MM.1S (cell line): ENCODE results near the gene ATG16L2.
A peak's percentile ranks its signal among the peaks of the same experiment; 100 is the strongest.

ENCODE experiments used
- DNase-seq: peaks from one replicate; pipeline ENCODE4 v3.0.0-alpha.2; 2015
- H2AFZ ChIP-seq: fragments of 300-600 bp; sonication (generic); 2 replicates; pipeline ENCODE4 v1.6.0; 2016; ENCODE audit warnings: antibody characterized with exemption, low read length
- H3F3A ChIP-seq: fragments of 300-600 bp; sonication (generic); 2 replicates; pipeline ENCODE4 v1.6.1; 2016; ENCODE audit warnings: mild to moderate bottlenecking, antibody characterized with exemption, low read length, moderate library complexity, mixed read lengths; ENCODE audit not compliant: insufficient read depth
- H3K27ac ChIP-seq: fragments of 300-600 bp; sonication (generic); 2 replicates; pipeline ENCODE4 v1.5.1; 2016; ENCODE audit warnings: mild to moderate bottlenecking, low read length
- H3K27me3 ChIP-seq: fragments of 300-600 bp; sonication (generic); replicated peaks from 2 replicates; pipeline ENCODE4 v1.6.0; 2016; ENCODE audit warnings: low read length; ENCODE audit not compliant: insufficient read depth
- H3K36me3 ChIP-seq: fragments of 300-600 bp; sonication (generic); replicated peaks from 2 replicates; pipeline ENCODE4 v1.6.1; 2016; ENCODE audit warnings: mild to moderate bottlenecking, low read length, mixed read lengths; ENCODE audit not compliant: insufficient read depth
- H3K4me1 ChIP-seq: fragments of 300-600 bp; sonication (generic); 2 replicates; pipeline ENCODE4 v1.6.1; 2016; ENCODE audit warnings: low read length, mixed read lengths
- H3K4me2 ChIP-seq: fragments of 300-600 bp; sonication (generic); 2 replicates; pipeline ENCODE4 v1.6.0; 2016; ENCODE audit warnings: low read depth, low read length
- H3K4me3 ChIP-seq: fragments of 300-600 bp; sonication (generic); 2 replicates; pipeline ENCODE4 v1.5.1; 2016; ENCODE audit warnings: low read length, mixed read lengths
- H3K79me2 ChIP-seq: fragments of 300-600 bp; sonication (generic); 2 replicates; pipeline ENCODE4 v1.6.1; 2016; ENCODE audit warnings: mixed run types, low read length, mixed read lengths
- H3K9ac ChIP-seq: fragments of 300-600 bp; sonication (generic); 2 replicates; pipeline ENCODE4 v1.6.1; 2016; ENCODE audit warnings: low read length, mixed read lengths
- H3K9me2 ChIP-seq: fragments of 300-600 bp; sonication (generic); replicated peaks from 2 replicates; pipeline ENCODE4 v1.6.1; 2016; ENCODE audit warnings: mild to moderate bottlenecking, low read length, mixed read lengths; ENCODE audit not compliant: insufficient read depth
- H3K9me3 ChIP-seq: fragments of 300-600 bp; sonication (generic); replicated peaks from 2 replicates; pipeline ENCODE4 v1.6.1; 2016; ENCODE audit warnings: mild to moderate bottlenecking, low read length, mixed read lengths; ENCODE audit not compliant: insufficient read depth
- H4K20me1 ChIP-seq: fragments of 300-600 bp; sonication (generic); 2 replicates; pipeline ENCODE4 v1.6.1; 2016; ENCODE audit warnings: mild to moderate bottlenecking, low read length, moderate library complexity, mixed read lengths; ENCODE audit not compliant: insufficient read depth
- EZH2 ChIP-seq: fragments of 300-600 bp; sonication (generic); optimal IDR thresholded peaks from 2 replicates; pipeline ENCODE3; 2017; ENCODE audit warnings: low read depth, mild to moderate bottlenecking, antibody characterized with exemption, low read length, mixed read lengths
- EZH2phosphoT487 ChIP-seq: fragments of 300-600 bp; sonication (generic); IDR thresholded peaks from 2 replicates; pipeline ENCODE4 v1.6.1; 2018; ENCODE audit warnings: antibody characterized with exemption, low read length
- TF ChIP-seq, protein P1 (sequence below): fragments of 300-600 bp; sonication (generic); IDR thresholded peaks from 2 replicates; pipeline ENCODE4 v1.5.1; 2016; ENCODE audit warnings: antibody characterized with exemption, low read length, mixed read lengths

Gene ATG16L2

DNA sequence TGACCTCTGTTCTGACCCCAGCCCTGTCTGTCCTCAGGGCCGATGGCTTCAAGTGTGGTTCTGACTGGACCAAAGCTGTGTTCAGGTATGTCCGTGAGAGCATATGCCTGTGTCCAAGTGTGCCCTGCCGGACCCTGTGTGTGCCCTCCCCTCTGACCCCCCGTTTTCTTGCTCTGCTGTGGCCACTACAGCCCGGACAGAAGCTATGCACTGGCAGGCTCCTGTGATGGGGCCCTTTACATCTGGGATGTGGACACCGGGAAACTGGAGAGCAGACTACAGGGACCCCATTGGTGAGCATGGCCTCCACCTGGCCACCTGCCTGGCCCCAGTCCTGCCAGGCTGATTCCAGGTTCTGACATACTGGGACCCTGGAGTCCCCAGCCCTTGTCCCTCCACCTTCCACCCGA, 14.5 kb downstream of the ATG16L2 start:
- Histone ChIP-seq H4K20me1 (no peaks in the 10 kb centered on the region), H2AFZ (no peak overlapping the region), H3K9me2 (no peaks in the 10 kb centered on the region), H3K79me2 (peaks cover 9% of the 10 kb centered on the region; the same call in 1 of the 2 replicates), H3F3A (peaks cover 27% of the 10 kb centered on the region), H3K36me3 (no peaks in the 10 kb centered on the region), H3K27ac (peak overlapping the region; percentile 92), H3K4me3 (peak overlapping the region; percentile 23; the same call in 1 of the 2 replicates), H3K9me3 (no peaks in the 10 kb centered on the region), H3K4me2 (peak overlapping the region; percentile 52), H3K4me1 (peaks cover 32% of the 10 kb centered on the region), H3K9ac (peak overlapping the region; percentile 57), H3K27me3 (no peaks in the 10 kb centered on the region)
- TF ChIP-seq EZH2phosphoT487 = no peak
- TF ChIP-seq, protein P1, sequence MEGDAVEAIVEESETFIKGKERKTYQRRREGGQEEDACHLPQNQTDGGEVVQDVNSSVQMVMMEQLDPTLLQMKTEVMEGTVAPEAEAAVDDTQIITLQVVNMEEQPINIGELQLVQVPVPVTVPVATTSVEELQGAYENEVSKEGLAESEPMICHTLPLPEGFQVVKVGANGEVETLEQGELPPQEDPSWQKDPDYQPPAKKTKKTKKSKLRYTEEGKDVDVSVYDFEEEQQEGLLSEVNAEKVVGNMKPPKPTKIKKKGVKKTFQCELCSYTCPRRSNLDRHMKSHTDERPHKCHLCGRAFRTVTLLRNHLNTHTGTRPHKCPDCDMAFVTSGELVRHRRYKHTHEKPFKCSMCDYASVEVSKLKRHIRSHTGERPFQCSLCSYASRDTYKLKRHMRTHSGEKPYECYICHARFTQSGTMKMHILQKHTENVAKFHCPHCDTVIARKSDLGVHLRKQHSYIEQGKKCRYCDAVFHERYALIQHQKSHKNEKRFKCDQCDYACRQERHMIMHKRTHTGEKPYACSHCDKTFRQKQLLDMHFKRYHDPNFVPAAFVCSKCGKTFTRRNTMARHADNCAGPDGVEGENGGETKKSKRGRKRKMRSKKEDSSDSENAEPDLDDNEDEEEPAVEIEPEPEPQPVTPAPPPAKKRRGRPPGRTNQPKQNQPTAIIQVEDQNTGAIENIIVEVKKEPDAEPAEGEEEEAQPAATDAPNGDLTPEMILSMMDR = no peak
- TF ChIP-seq EZH2 = no peak
- no peak for DNase-seq

DNA sequence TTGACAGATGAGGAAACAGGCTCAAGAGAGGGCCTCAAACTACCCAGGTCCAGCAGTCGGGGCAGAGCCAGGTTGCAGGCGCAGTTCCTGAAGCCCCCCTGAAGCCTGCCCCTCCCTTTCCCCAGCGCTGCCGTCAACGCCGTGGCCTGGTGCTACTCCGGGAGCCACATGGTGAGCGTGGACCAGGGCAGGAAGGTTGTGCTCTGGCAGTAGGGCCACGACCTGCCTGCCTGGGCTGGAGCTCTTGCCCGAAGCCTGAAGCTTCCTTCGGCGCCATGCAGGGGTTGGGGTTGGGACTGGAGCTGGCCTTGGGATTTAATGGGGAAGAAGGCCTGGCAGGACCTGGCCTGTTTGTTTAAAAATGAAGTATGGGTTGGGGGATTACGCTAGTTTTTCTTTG, 15.0 kb downstream of the ATG16L2 start:
- H4K20me1 ChIP-seq = no peaks in the 10 kb centered on the region
- no peak for DNase-seq
- H3K4me1 ChIP-seq = peaks cover 32% of the 10 kb centered on the region
- TF ChIP-seq EZH2phosphoT487 (no peak), EZH2 (no peak)
- TF ChIP-seq, protein P1 = no peak
- H3K4me2 ChIP-seq = peak overlapping the region; percentile 52
- H3K27me3 ChIP-seq = no peaks in the 10 kb centered on the region
- H3F3A ChIP-seq = peaks cover 27% of the 10 kb centered on the region
- peak overlapping the region; percentile 92 for H3K27ac ChIP-seq
- H2AFZ ChIP-seq = no peak overlapping the region
- peaks cover 9% of the 10 kb centered on the region; the same call in 1 of the 2 replicates for H3K79me2 ChIP-seq
- H3K9me2 ChIP-seq = no peaks in the 10 kb centered on the region
- no peaks in the 10 kb centered on the region for H3K36me3 ChIP-seq
- H3K4me3 ChIP-seq = no peak overlapping the region
- no peaks in the 10 kb centered on the region for H3K9me3 ChIP-seq
- H3K9ac ChIP-seq = peak overlapping the region; percentile 57; the same call in 1 of the 2 replicates

DNA sequence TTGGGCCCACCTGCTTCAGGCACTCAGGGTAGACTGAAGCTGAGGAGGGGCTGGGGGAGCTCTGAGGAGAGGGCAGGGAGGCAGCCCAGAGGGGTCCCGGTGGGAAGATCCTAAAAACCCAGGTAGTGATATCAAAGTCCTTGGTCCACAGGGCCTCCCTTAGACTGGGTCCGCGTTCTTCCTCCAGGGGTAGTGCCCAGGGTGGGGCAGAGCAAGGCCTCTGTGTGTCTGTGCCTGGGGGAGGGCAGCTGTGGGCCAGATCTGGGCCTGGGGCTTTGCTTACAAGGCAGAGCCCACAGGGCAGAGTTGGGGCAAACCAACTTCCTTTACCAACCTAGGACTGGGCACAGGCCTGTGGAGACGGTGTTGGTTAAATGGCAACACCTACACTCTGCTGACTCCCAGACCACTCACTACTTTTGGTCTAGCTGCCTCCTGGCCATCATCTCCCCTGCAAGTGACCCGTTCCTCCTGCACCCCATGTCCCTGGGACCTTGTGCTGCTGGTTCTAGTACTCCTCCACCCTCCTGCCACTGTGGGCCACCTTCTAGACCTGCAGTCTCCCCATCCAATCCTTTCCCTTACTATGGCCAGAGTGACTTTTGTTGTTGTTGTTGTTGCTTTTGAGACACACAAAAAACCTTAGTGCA, 15.8 kb downstream of the ATG16L2 start:
- H3K9me2 ChIP-seq = no peaks in the 10 kb centered on the region
- TF ChIP-seq EZH2 (no peak), EZH2phosphoT487 (no peak)
- TF ChIP-seq, protein P1 = no peak
- no peak overlapping the region for H2AFZ ChIP-seq
- no peaks in the 10 kb centered on the region for H3K36me3 ChIP-seq
- H3K27ac ChIP-seq = peak overlapping the region; percentile 92; the same call in 1 of the 2 replicates
- H3K79me2 ChIP-seq = peaks cover 9% of the 10 kb centered on the region; the same call in 1 of the 2 replicates
- no peaks in the 10 kb centered on the region for H3K27me3 ChIP-seq
- peaks cover 27% of the 10 kb centered on the region for H3F3A ChIP-seq
- H3K9me3 ChIP-seq = no peaks in the 10 kb centered on the region
- no peaks in the 10 kb centered on the region for H4K20me1 ChIP-seq
- H3K4me3 ChIP-seq = no peak overlapping the region
- peaks cover 32% of the 10 kb centered on the region for H3K4me1 ChIP-seq
- no peak overlapping the region for H3K9ac ChIP-seq
- no peak overlapping the region for H3K4me2 ChIP-seq
- DNase-seq = no peak
